A549 (cell line): Measurements from ENCODE around the gene SLC44A2.

ENCODE experiments used
- CEBPB ChIP-seq, 2 experiments: fragments of >200 bp in 1 of 2; sonication (Bioruptor Twin) in 1 of 2; formaldehyde crosslinking in 1 of 2; IDR thresholded peaks; 2 replicates each; pipeline ENCODE4 v1.6.1; 2012 to 2016
- CHD4 ChIP-seq: fragments of 200-600 bp; sonication (generic); IDR thresholded peaks from 2 replicates; pipeline ENCODE4 v1.6.1; 2016; ENCODE audit warnings: antibody characterized with exemption, mild to moderate bottlenecking, borderline replicate concordance
- CTCF ChIP-seq: fragments of >200 bp; sonication (Bioruptor Twin); formaldehyde crosslinking; IDR thresholded peaks from 3 replicates; pipeline ENCODE4 v1.5.1; 2016
- ELK1 ChIP-seq: fragments of 150-350 bp; IDR thresholded peaks from 2 replicates; pipeline ENCODE4 v1.6.1; 2014; ENCODE audit warnings: low read depth, mild to moderate bottlenecking, low read length
- HOXA7 ChIP-seq: fragments of 250-450 bp; sonication (Bioruptor Pico); IDR thresholded peaks from 2 replicates; pipeline ENCODE4 v1.5.0; 2020; ENCODE audit warnings: mild to moderate bottlenecking, moderate library complexity
- JUN ChIP-seq, 2 experiments: fragments of >200 bp; sonication (Bioruptor Twin); formaldehyde crosslinking; IDR thresholded peaks; 2 replicates in 1 of 2; 3 replicates in 1 of 2; pipeline ENCODE4 v1.6.1; 2016 to 2017
- MAX ChIP-seq: IDR thresholded peaks from 2 replicates; pipeline ENCODE4 v1.6.1; 2012
- PBX3 ChIP-seq: IDR thresholded peaks from 2 replicates; pipeline ENCODE4 v1.6.1; 2012
- POLR2A ChIP-seq: IDR thresholded peaks from 2 replicates; pipeline ENCODE4 v1.6.1; 2012; ENCODE audit warnings: mild to moderate bottlenecking, low read length
- RCOR1 ChIP-seq: fragments of 150-350 bp; IDR thresholded peaks from 2 replicates; pipeline ENCODE4 v1.6.1; 2014; ENCODE audit warnings: antibody characterized with exemption, low read length, low read depth
- RNF2 ChIP-seq: fragments of 200-600 bp; sonication (generic); IDR thresholded peaks from 2 replicates; pipeline ENCODE4 v1.6.1; 2016; ENCODE audit warnings: low read depth, mild to moderate bottlenecking, antibody characterized with exemption, moderate library complexity, borderline replicate concordance
- ZSCAN20 ChIP-seq: fragments of 250-450 bp; sonication (Bioruptor Pico); IDR thresholded peaks from 2 replicates; pipeline ENCODE4 v1.8.0; 2022; ENCODE audit warnings: mild to moderate bottlenecking, moderate library complexity

GRCh38 chr19:10604460-10604980 is 20.8 kb upstream of the SLC44A2 start:
- no peak for TF ChIP-seq CTCF
- TF ChIP-seq MAX = no peak
- TF ChIP-seq JUN (IDR thresholded peaks at IDR 0.05) = no peak
- TF ChIP-seq POLR2A = no peak
- TF ChIP-seq ZSCAN20 (CRISPR knock-in tag) = no peak
- TF ChIP-seq RNF2 = no peak
- no peak for TF ChIP-seq CHD4
- no peak for TF ChIP-seq RCOR1
- TF ChIP-seq HOXA7 (CRISPR knock-in tag) = no peak
- TF ChIP-seq CEBPB (IDR thresholded peaks at IDR 0.05) = no peak
- no peak for TF ChIP-seq PBX3
- TF ChIP-seq ELK1 = no peak
